Measurements from ENCODE around the gene CLIC5. TPM values are rescaled to one million over a fixed set of nuclear protein-coding genes. Genes with fewer than 3 reads are reported as not detected.

Gene CLIC5
- total RNA-seq (ENCODE audit: low replicate concordance): 31.3 and 75.8 TPM in 2 replicates
- long read RNA-seq, full-length matches to known transcripts: 56 of 123 reads
- long read RNA-seq, partial matches to known transcripts: 24 of 123 reads
- long read RNA-seq, other reads (novel, unspliced or antisense): 43 of 123 reads

- peaks cover 58% of the 10 kb centered on the region for H3K27me3 Mint-ChIP-seq
- H3K9me3 Mint-ChIP-seq: no peaks in the 10 kb centered on the region
- DNase-seq (ENCODE audit: extremely low spot score, unreplicated experiment): no peak
- peaks cover 4% of the 10 kb centered on the region for H3K36me3 Mint-ChIP-seq
- peaks cover 17% of the 10 kb centered on the region for H3K4me1 Mint-ChIP-seq (ENCODE audit: unreplicated experiment)
- H3K27ac Mint-ChIP-seq: peak within 1 kb of the TSS; percentile 92
- peak within 1 kb of the TSS; percentile 88 for H3K4me3 Mint-ChIP-seq
- TF ChIP-seq, protein P1, sequence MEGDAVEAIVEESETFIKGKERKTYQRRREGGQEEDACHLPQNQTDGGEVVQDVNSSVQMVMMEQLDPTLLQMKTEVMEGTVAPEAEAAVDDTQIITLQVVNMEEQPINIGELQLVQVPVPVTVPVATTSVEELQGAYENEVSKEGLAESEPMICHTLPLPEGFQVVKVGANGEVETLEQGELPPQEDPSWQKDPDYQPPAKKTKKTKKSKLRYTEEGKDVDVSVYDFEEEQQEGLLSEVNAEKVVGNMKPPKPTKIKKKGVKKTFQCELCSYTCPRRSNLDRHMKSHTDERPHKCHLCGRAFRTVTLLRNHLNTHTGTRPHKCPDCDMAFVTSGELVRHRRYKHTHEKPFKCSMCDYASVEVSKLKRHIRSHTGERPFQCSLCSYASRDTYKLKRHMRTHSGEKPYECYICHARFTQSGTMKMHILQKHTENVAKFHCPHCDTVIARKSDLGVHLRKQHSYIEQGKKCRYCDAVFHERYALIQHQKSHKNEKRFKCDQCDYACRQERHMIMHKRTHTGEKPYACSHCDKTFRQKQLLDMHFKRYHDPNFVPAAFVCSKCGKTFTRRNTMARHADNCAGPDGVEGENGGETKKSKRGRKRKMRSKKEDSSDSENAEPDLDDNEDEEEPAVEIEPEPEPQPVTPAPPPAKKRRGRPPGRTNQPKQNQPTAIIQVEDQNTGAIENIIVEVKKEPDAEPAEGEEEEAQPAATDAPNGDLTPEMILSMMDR (conservative IDR thresholded peaks at IDR 0.05): no peak
Observed at GRCh38 chr6:46015119-46015968, at the start of gene CLIC5. TSS of gene CLIC5 (minus strand) at chr6:46015860. CDS start at chr6:46015542, 318 bp downstream.

DNA sequence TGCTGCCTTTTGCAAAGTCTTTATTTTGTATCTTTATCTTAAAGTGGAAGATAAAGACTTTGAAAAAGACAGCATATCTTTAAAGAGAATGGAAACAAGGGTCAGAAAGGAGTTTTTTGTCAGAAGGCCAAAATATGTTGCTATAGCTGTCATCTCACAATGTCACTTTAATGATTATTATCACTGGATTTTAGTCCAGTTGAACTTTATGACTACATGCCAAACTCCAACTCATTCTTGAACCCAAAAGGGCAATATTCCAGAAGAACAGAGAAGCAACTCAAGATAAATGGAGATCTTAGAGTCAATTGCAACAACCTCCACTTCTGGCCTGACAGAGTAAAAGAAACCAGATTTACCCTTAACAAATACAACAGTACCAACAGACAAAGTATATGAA lies 47.3 kb upstream of the CLIC5 start:
- Mint-ChIP-seq H3K4me1 (ENCODE audit: unreplicated experiment) (peaks cover 6% of the 10 kb centered on the region), H3K9me3 (peaks cover 8% of the 10 kb centered on the region), H3K36me3 (no peaks in the 10 kb centered on the region), H3K27ac (no peak overlapping the region), H3K27me3 (peaks cover 5% of the 10 kb centered on the region), H3K4me3 (no peak overlapping the region)
- DNase-seq (ENCODE audit: extremely low spot score, unreplicated experiment): no peak
- TF ChIP-seq, protein P1 (conservative IDR thresholded peaks at IDR 0.05): no peak

DNA sequence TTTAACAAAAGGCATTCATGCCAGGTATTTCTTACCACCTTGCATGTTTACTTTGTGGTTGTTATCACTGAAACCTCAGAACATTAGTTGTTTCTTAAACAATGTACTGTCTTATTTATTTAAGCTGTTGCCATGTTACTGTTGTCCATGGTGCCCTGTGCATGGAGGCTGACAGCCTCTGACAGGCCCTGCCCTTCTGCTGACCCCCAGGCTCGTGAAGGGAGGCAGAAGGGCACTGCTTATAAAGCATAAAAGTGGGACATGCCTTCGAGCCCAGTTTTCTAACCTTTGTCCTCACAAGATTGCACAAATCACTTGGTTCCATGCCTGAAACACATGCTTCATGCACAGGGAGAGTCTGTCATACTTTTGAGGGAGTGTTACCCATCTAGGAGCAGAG lies 46.7 kb upstream of the CLIC5 start:
- TF ChIP-seq, protein P1 (conservative IDR thresholded peaks at IDR 0.05): no peak
- no peak overlapping the region for H3K4me3 Mint-ChIP-seq
- peaks cover 5% of the 10 kb centered on the region for H3K27me3 Mint-ChIP-seq
- H3K27ac Mint-ChIP-seq: peak overlapping the region; percentile 71
- no peak for DNase-seq (ENCODE audit: extremely low spot score, unreplicated experiment)
- H3K4me1 Mint-ChIP-seq (ENCODE audit: unreplicated experiment): peaks cover 6% of the 10 kb centered on the region
- H3K36me3 Mint-ChIP-seq: no peaks in the 10 kb centered on the region
- H3K9me3 Mint-ChIP-seq: peaks cover 8% of the 10 kb centered on the region

DNA sequence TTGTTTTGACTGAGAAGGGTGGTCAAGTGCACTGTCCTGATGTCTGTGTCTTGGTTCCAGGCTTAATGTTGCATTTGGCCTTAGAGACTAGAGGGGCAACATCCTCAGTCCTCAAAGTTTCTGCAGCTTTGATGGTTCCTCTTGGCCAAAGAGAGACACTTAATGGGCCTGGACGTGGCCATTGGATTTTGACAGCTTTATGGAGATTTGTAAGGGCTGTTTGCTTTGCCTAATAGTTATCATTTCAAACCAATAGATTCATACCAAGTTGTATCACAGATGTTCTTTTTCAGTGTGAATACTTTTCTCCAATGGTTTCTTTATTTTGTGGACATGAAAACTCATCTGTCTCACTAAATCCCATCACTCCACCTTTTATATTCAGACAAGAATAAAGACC lies 45.8 kb upstream of the CLIC5 start:
- H3K27me3 Mint-ChIP-seq: peaks cover 2% of the 10 kb centered on the region
- peak overlapping the region; percentile 71 for H3K27ac Mint-ChIP-seq
- TF ChIP-seq, protein P1 (conservative IDR thresholded peaks at IDR 0.05): no peak
- no peak for DNase-seq (ENCODE audit: extremely low spot score, unreplicated experiment)
- peaks cover 6% of the 10 kb centered on the region for H3K4me1 Mint-ChIP-seq (ENCODE audit: unreplicated experiment)
- H3K9me3 Mint-ChIP-seq: peaks cover 10% of the 10 kb centered on the region
- H3K4me3 Mint-ChIP-seq: no peak overlapping the region
- no peaks in the 10 kb centered on the region for H3K36me3 Mint-ChIP-seq

GRCh38 chr6:46059608-46060007 lies 43.9 kb upstream of the CLIC5 start:
- peaks cover 12% of the 10 kb centered on the region for H3K9me3 Mint-ChIP-seq
- H3K36me3 Mint-ChIP-seq: no peaks in the 10 kb centered on the region
- H3K27ac Mint-ChIP-seq: no peak overlapping the region
- no peaks in the 10 kb centered on the region for H3K27me3 Mint-ChIP-seq
- no peak for DNase-seq (ENCODE audit: extremely low spot score, unreplicated experiment)
- H3K4me3 Mint-ChIP-seq: no peak overlapping the region
- peaks cover 6% of the 10 kb centered on the region for H3K4me1 Mint-ChIP-seq (ENCODE audit: unreplicated experiment)
- TF ChIP-seq, protein P1 (conservative IDR thresholded peaks at IDR 0.05): no peak

Data from type B pancreatic cell (in vitro differentiated cells).